PC-3 (cell line): ENCODE measurements around the gene SPRY4.

ENCODE experiments used
- CTCF ChIP-seq: fragments of 300-600 bp; sonication (generic); conservative IDR thresholded peaks from 2 replicates; pipeline ENCODE4 v1.5.1; 2017; ENCODE audit warnings: antibody characterized with exemption, low read depth, mild to moderate bottlenecking, low read length
- EZH2 ChIP-seq: fragments of 300-600 bp; sonication (generic); IDR thresholded peaks from one replicate; pipeline ENCODE4 v1.6.1; 2017; ENCODE audit warnings: antibody characterized with exemption, mild to moderate bottlenecking, low read length; ENCODE audit not compliant: unreplicated experiment

DNA sequence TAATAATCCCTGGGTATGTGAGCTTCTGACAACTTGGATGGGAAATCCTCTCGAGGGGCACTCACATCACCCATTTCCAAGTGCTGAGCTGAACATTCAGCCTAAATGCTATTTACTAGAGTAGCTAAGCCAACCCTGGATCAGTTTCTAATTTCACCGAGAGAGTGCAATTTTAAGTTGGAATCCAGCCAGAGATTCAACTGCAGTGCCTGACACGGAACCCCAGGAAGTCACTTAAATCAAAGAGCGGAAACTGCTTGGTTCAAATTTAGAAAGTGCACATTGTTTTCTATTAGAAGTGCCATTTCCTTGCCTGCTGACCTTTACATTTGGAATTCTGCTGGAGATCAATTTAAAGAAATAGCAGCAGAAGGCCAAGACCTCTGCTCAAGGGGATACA lies 8.8 kb downstream of the SPRY4 start:
- TF ChIP-seq CTCF (no peak), EZH2 (no peak)
